Progenitor cell of endocrine pancreas (in vitro differentiated cells): ENCODE measurements around the gene ZBTB45. TPM values are rescaled to one million over a fixed set of nuclear protein-coding genes. Genes with fewer than 3 reads are reported as not detected.

Experiments
- DNase-seq: peaks from one replicate; pipeline ENCODE4 v3.0.0; 2021; ENCODE audit warnings: low spot score; ENCODE audit not compliant: unreplicated experiment
- H3K27ac Mint-ChIP-seq: 2 replicates; pipeline ENCODE4 v1.8.0; 2021; ENCODE audit warnings: mild to moderate bottlenecking, moderate library complexity, mixed read lengths
- H3K27me3 Mint-ChIP-seq: 2 replicates; pipeline ENCODE4 v1.8.0; 2021; ENCODE audit warnings: mixed read lengths
- H3K36me3 Mint-ChIP-seq: 2 replicates; pipeline ENCODE4 v1.8.0; 2022; ENCODE audit warnings: mixed read lengths; ENCODE audit not compliant: insufficient read depth
- H3K4me1 Mint-ChIP-seq: 2 replicates; pipeline ENCODE4 v1.8.0; 2021; ENCODE audit warnings: low read depth, mixed read lengths
- H3K4me3 Mint-ChIP-seq: 2 replicates; pipeline ENCODE4 v1.8.0; 2021; ENCODE audit warnings: low read depth, mild to moderate bottlenecking, moderate library complexity, mixed read lengths
- H3K9me3 Mint-ChIP-seq: 2 replicates; pipeline ENCODE4 v1.8.0; 2021; ENCODE audit warnings: low read depth, mixed read lengths
- total RNA-seq: library from RNA; stranded (reverse); gene quantifications from 2 replicates; pipeline ENCODE4 v1.2.1, GENCODE V29; 2021
- TF ChIP-seq, protein P1 (sequence below): fragments of 200-600 bp; sonication (generic); IDR thresholded peaks from one replicate; pipeline ENCODE4 v1.5.0; 2021; ENCODE audit warnings: antibody characterized with exemption, mild to moderate bottlenecking; ENCODE audit not compliant: unreplicated experiment

ZBTB45 gene
- total RNA-seq, 1 donor from 2014 or later = 22.7 TPM

DNA sequence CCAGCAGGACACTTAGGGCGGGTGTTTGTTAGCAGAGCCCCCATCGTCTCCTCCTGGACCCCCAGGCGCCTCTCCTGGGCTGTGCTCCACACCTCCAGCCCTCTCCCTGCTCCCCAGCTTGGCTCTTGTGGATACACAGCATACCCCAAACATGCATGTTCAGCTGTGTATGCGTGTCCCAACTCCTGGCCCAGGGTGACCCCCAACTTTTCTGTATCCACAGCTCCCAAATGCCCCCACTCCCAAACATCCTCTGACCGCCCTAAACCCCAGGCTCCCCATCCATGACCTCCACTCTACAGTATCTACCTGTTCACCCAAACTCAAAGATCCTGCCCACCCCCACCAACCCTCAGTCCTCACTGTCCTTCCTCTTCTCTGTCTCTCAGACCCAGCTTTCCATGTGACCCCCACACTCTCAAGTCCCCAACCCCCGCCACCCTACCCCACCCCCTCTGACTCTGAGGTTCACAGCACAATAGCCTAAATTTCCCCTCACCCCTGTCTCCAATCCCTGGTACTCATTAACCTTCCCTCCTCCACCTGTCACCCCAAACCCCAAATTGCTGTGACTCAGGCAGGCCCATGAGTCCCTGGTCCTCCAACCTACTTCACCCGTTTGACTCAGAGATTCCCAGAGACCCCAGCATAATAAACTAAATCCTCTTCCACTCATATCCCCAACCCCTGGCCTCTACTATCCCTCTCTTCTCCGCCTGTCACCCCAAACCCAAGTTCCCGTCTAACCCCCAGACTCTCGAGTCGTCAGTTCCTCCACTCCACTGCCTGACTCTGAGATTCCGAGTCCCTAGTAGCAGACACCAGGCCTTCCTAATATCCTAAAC, 37.8 kb upstream of the ZBTB45 start:
- H3K36me3 Mint-ChIP-seq = peaks cover 10% of the 10 kb centered on the region
- H3K27ac Mint-ChIP-seq = peak overlapping the region; percentile 96
- peaks cover 40% of the 10 kb centered on the region for H3K4me1 Mint-ChIP-seq
- H3K9me3 Mint-ChIP-seq = no peaks in the 10 kb centered on the region
- no peak for DNase-seq
- H3K27me3 Mint-ChIP-seq = no peaks in the 10 kb centered on the region
- H3K4me3 Mint-ChIP-seq = peak overlapping the region; percentile 92
- TF ChIP-seq, protein P1, sequence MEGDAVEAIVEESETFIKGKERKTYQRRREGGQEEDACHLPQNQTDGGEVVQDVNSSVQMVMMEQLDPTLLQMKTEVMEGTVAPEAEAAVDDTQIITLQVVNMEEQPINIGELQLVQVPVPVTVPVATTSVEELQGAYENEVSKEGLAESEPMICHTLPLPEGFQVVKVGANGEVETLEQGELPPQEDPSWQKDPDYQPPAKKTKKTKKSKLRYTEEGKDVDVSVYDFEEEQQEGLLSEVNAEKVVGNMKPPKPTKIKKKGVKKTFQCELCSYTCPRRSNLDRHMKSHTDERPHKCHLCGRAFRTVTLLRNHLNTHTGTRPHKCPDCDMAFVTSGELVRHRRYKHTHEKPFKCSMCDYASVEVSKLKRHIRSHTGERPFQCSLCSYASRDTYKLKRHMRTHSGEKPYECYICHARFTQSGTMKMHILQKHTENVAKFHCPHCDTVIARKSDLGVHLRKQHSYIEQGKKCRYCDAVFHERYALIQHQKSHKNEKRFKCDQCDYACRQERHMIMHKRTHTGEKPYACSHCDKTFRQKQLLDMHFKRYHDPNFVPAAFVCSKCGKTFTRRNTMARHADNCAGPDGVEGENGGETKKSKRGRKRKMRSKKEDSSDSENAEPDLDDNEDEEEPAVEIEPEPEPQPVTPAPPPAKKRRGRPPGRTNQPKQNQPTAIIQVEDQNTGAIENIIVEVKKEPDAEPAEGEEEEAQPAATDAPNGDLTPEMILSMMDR = no peak

DNA sequence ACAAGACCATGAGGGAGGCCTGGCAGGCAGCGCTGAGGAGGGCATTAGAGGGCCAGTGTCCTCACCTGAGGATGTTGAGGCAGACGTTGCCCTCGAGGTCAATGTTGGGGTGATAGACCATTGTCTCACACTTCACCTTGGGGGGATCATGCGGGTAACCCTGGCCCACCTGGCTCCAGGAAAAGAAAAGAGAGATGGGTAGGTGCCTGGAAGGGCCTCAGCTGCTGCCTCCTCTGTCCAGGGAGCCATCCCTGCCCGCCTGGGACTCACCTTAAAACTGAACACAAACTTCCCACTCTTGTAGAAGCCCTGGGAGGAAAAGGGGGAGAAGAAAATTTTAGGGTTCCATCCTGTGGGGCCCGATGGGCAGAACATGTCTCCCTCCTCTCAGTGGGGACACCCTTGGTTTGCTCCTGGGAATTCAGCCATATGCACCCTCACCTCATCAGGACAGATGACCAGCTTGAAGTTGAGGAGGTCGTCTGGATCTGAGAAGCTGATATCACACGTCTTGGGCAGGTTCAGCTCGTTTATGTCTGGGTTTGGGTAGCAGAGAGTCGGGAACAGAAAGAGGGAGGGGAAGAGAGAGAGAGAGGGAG, 37.1 kb upstream of the ZBTB45 start:
- Mint-ChIP-seq H3K36me3 (peaks cover 10% of the 10 kb centered on the region), H3K4me1 (peaks cover 40% of the 10 kb centered on the region), H3K27ac (peak overlapping the region; percentile 90), H3K27me3 (no peaks in the 10 kb centered on the region), H3K4me3 (peak overlapping the region; percentile 92), H3K9me3 (no peaks in the 10 kb centered on the region)
- TF ChIP-seq, protein P1 = no peak
- DNase-seq = no peak

DNA sequence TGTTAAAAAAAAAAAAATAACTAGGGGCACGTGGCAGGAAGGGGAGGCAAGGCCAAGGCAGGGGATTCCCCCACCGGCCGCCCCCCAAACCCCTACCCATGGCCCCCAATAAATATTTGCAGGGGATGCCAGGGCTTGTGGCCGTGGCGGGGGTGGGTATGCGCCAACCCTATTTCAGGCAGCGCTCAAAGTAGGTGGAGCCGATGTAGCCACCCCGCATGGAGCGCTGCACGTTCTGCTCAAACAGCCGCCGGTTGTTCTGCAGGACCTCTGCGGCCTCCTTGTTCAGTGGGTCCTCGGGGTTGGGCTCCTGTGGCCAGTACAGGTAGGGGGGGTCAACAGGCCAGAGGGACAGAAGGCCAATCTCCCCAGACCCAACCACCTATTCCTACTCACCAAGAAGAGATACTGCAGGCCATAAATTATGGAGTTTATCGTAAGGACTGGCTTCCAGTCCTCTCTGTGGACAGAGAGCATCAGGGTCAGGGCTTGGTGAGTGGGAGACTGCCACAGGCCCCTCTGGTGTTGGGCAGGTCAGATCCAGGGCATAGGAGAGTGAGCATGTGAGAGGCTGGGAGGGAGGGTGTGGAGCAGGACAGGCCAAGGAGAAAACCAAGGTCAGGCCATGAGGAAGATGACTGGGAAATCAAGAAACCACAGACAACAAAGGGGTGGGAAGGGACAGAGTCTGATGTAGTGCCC, 36.5 kb upstream of the ZBTB45 start:
- Mint-ChIP-seq H3K36me3 (peaks cover 10% of the 10 kb centered on the region), H3K4me3 (peak overlapping the region; percentile 92), H3K9me3 (no peaks in the 10 kb centered on the region), H3K27ac (peak overlapping the region; percentile 90), H3K27me3 (no peaks in the 10 kb centered on the region), H3K4me1 (peaks cover 40% of the 10 kb centered on the region)
- TF ChIP-seq, protein P1 = no peak
- no peak for DNase-seq

DNA sequence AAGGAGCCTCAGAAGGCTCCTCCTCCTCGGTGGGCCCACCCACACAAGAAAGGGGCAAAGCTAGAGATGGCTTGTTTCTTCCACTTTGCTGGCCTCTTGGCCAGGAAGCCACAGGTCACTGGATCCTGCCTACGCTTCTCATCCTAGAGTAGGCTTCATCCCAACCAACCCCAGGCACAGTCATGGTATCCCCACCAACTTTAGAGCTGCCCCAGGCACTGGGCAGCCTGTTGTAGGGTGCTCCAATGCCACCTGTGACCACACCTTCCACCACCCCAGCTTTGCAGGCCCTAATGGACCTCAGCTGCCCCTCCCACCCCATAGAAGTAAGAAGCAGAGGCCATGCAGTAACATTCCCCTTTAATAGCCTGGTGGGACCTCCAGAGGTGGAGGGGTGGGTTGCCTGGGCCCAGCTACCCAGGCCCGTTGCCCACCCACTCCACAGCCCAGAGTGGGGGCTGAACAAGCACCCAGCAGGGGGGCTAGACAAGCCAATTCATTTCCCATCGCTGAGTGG, 35.8 kb upstream of the ZBTB45 start:
- H3K9me3 Mint-ChIP-seq = no peaks in the 10 kb centered on the region
- no peaks in the 10 kb centered on the region for H3K27me3 Mint-ChIP-seq
- H3K4me1 Mint-ChIP-seq = peaks cover 40% of the 10 kb centered on the region
- DNase-seq = no peak
- peak overlapping the region; percentile 96 for H3K27ac Mint-ChIP-seq
- TF ChIP-seq, protein P1 = no peak
- peak overlapping the region; percentile 92 for H3K4me3 Mint-ChIP-seq
- H3K36me3 Mint-ChIP-seq = peaks cover 12% of the 10 kb centered on the region
